ENCODE measurements around the gene TRANK1.

- TF ChIP-seq CTCF (IDR thresholded peaks at IDR 0.05): no peak
- TF ChIP-seq POLR2AphosphoS5 (IDR thresholded peaks at IDR 0.05): no peak
- TF ChIP-seq POLR2A (IDR thresholded peaks at IDR 0.05; ENCODE audit: low read depth): no peak
- no peak for TF ChIP-seq EP300 (IDR thresholded peaks at IDR 0.05)
Measured at GRCh38 chr3:36973139-36973538, 28.3 kb upstream of the TRANK1 start.

Data from esophagus muscularis mucosa (tissue), 4 donors.